Fibroblast of villous mesenchyme (primary cell): ENCODE measurements around the gene ATOX1. TPM values are rescaled to one million over a fixed set of nuclear protein-coding genes. Genes with fewer than 3 reads are reported as not detected.

Experiments
- DNase-seq: peaks from one replicate; pipeline ENCODE4 v3.0.0-alpha.2; 2010; ENCODE audit warnings: low read depth
- H3K4me3 ChIP-seq: 2 replicates; pipeline ENCODE4 v1.5.1; 2011; ENCODE audit warnings: low read depth, mild to moderate bottlenecking, low read length
- total RNA-seq: library from RNA; depleted of rRNA; stranded (reverse); fragments of >200 nt; gene quantifications from 2 replicates; pipeline ENCODE4 v1.2.3, GENCODE V29; 2012
- TF ChIP-seq, protein P1 (sequence below): IDR thresholded peaks from 2 replicates; pipeline ENCODE4 v1.5.1; 2012; ENCODE audit warnings: low read depth, mild to moderate bottlenecking, low read length; ENCODE audit not compliant: insufficient read depth

The ATOX1 gene
- total RNA-seq, 1 donor = 44.9 TPM

- no peak overlapping the region for H3K4me3 ChIP-seq
- TF ChIP-seq, protein P1, sequence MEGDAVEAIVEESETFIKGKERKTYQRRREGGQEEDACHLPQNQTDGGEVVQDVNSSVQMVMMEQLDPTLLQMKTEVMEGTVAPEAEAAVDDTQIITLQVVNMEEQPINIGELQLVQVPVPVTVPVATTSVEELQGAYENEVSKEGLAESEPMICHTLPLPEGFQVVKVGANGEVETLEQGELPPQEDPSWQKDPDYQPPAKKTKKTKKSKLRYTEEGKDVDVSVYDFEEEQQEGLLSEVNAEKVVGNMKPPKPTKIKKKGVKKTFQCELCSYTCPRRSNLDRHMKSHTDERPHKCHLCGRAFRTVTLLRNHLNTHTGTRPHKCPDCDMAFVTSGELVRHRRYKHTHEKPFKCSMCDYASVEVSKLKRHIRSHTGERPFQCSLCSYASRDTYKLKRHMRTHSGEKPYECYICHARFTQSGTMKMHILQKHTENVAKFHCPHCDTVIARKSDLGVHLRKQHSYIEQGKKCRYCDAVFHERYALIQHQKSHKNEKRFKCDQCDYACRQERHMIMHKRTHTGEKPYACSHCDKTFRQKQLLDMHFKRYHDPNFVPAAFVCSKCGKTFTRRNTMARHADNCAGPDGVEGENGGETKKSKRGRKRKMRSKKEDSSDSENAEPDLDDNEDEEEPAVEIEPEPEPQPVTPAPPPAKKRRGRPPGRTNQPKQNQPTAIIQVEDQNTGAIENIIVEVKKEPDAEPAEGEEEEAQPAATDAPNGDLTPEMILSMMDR = no peak
- DNase-seq = peak; percentile 51
These were observed 16.6 kb downstream of the ATOX1 start for GRCh38 chr5:151741678-151742423.

- no peak overlapping the region for H3K4me3 ChIP-seq
- TF ChIP-seq, protein P1 = no peak
- DNase-seq = peak; percentile 65
These were observed 17.5 kb downstream of the ATOX1 start for GRCh38 chr5:151740958-151741373.

- DNase-seq = peak; percentile 96
- peak overlapping the region; percentile 24 for H3K4me3 ChIP-seq
- TF ChIP-seq, protein P1 = peak; percentile 80
These were observed 18.0 kb downstream of the ATOX1 start for GRCh38 chr5:151740336-151740942.

GRCh38 chr5:151739939-151740335 lies 18.5 kb downstream of the ATOX1 start:
- peak overlapping the region; percentile 24 for H3K4me3 ChIP-seq
- peak; percentile 93 for DNase-seq
- TF ChIP-seq, protein P1 = no peak

DNA sequence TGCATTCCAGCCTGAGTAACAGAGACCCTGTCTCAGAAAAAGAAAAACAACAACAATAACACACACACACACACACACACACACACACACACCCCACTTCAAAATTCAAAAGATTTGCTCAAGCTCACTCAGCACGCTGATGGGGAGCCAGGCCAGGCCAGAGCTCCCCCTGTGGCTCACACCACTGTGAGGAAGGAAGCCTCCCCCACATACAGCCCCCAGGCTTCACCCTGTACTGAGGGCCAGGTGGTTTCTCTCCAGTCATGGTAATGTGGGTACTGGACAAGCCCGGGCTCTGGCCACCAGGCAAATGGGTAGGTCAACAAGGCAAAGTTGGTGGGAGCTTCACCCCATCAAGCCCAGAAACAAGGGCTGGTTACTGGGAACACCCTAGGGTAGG lies 19.0 kb downstream of the ATOX1 start:
- TF ChIP-seq, protein P1 = no peak
- no peak overlapping the region for H3K4me3 ChIP-seq
- DNase-seq = peak; percentile 39

DNA sequence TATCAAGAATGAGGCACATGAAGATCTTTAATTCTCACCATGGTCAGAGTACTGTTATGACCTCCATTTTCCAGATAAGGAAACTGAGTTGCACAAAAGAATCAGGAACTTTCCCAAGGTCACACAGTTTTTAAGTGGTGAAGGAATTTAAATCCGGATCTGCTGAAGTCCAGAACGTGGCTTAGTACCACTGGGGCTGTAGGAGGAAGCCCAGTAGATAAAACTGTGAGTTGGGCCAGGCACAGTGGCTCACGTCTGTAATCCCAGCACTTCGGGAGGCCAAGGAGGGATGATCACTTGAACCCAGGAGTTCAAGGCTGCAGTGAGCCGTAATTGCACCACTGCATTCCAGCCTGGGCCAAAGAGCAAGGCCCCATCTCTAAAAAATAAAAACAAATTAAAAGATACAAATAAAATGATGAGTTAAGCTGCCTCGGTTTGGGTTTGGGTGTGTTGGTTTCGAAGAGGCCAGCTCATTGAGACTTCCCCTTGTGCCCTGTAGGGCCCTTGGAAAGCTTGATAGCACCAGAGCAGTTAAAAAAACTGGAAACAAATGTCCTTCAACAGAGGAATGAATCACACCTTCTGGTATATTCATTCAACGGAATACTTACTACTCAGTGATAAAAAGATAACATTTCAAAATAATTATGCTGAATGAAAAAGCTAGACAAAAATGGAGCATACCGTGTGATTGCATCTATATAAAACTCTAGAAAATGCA lies 20.1 kb downstream of the ATOX1 start:
- no peak overlapping the region for H3K4me3 ChIP-seq
- peak; percentile 45 for DNase-seq
- TF ChIP-seq, protein P1 = no peak
